Urothelium cell line (cell line): ENCODE data around the gene POMP.

Source experiments
- DNase-seq: peaks from one replicate; pipeline ENCODE4 v3.0.0; 2011; ENCODE audit warnings: low spot score, mixed read lengths
- FAIRE-seq: peaks from 2 replicates; lab custom pipeline; 2011; peaks lifted over from hg19 to GRCh38; lab: Jason Lieb, UNC

Gene POMP, protein sequence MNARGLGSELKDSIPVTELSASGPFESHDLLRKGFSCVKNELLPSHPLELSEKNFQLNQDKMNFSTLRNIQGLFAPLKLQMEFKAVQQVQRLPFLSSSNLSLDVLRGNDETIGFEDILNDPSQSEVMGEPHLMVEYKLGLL

DNA sequence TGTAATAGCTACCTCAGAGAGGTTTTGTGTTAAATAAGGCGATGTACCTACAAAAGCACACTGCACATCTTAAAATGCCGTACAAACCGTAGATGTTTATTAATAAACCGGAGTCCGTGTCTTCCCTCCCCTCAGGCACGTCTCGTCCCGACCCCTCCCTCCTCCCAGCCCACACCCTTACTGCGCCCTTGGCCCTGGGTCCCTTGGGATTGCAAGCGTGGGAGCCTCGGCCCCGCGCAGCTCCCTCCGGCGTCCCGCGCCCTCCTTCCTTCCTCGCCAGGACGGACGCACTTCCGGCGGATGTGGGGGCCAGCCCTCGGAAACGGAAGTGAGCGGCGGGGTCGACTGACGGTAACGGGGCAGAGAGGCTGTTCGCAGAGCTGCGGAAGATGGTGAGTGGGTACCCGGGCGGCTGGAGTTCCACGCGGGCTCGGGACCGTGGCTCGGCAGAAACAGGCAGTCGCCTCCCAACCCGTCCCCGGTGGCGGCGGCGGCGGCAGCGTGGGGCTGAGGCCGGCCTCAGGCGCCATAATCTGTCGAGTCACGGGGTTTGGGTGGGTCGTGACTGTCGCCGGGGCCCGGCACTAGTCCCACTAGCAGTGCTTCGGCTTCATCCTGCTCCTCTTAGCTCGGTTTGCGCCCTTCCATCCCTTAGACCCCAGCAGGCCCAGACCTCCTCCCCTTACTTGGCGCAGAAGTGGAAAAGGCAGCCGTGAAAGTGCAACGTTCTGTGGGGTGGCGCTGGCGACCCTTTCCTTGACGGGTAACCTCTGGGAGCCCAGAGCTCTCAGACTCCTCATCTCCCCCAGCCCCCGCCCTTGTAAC, at the start of gene POMP:
POMP (plus strand) TSS at position 335 of the 825 bp plus-strand sequence; CDS start at position 390, 55 bp downstream.
- FAIRE-seq (peak; percentile 67), DNase-seq (peak; percentile 88)

DNA sequence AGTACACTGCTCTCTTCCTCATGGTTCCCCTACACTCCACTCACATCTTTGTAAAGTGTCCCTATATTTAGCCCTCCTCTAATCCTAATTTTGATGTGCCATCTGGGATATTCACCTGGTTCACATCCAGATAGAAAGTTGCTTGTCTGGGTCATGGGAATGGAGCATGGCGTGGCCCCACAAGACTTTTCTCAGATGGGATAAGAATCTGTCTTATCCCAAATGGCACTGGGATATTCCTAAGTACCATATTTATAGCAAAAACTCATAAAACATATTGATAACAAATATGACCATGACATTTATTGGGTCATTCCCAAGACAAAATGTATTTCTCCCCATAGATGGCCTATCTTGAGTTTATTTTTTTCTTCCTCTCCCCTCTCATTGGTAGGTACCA, 49.5 kb upstream of the POMP start:
- FAIRE-seq (no peak), DNase-seq (no peak)

DNA sequence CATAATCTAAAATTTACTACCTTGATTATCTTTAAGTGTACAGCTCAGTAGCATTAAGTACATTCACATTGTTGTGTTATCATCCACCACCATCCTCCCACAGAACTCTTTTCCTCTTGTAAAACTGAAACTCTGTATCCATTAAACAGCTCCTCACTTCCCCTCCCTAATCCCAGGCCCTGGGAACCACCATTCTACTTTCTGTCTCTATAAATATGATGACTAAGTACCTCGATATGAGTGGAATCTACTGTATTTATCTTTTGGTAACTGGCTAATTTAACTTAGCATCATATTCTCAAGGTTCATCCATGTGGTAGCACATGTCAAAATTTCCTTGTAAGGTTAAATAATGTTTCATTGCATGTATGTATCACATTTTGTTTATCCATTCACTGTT, 49.0 kb upstream of the POMP start:
- FAIRE-seq (no peak), DNase-seq (no peak)

DNA sequence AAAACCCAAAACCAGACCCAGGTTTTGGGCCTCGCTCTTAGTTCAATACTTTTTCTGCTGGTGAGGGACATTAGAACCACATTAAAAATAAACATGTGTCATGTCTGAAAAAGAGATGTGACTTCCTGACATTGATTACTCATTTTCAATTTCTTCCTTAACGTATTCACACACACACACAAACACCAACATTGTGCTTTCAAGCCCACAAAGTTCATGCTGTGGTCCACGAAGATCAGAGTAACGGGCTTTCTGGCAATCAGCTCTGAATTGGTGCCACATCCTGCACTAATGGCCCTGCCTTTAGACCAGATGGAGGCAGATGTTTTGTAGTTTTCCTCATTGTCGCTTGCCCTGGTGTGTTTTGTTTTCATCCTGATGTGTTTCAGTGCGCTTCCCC, 47.9 kb upstream of the POMP start:
- DNase-seq, result no peak
- FAIRE-seq, result no peak

DNA sequence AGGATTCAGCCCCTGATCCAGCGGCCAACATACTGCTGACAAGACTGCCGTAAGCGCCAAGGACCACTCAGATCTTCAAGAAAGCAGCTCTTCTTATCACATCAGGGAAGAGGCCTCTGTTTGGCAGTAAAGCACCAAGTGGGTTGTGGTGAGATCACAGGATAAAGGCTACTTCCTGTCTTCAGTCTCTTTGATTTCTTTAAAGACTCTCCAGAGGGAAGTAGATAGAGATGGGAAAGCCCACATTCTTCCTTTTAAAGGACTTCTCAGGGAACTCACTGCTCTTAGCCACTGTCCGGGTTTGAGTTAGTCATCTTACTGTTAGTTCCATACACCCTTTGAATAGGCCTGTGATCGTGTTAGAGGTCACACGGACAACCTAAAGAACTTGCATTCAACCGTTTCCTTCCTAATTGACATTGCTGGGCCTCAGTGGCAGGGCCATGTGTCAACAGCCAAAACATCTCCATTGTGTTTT, 47.2 kb upstream of the POMP start:
- no peak for FAIRE-seq
- no peak for DNase-seq

DNA sequence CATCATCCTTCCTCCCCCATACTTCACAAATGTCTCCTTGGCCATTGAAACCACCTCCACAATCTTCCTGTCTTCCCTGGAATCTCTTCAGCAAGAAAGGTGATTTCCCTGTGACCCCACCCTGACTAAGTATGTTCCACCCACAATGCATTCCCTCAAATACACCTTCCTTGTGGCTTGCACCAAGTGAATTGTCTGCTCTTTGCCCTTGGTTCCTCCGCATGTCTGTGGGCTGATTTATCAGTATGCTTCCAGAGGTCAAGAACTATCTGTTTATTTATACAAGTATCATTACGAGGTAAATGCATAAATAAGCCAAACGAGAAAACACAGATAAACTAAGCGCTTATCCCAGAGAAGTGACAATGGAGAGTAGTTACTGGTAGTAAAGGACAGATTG, 45.4 kb upstream of the POMP start:
- no peak for FAIRE-seq
- no peak for DNase-seq

DNA sequence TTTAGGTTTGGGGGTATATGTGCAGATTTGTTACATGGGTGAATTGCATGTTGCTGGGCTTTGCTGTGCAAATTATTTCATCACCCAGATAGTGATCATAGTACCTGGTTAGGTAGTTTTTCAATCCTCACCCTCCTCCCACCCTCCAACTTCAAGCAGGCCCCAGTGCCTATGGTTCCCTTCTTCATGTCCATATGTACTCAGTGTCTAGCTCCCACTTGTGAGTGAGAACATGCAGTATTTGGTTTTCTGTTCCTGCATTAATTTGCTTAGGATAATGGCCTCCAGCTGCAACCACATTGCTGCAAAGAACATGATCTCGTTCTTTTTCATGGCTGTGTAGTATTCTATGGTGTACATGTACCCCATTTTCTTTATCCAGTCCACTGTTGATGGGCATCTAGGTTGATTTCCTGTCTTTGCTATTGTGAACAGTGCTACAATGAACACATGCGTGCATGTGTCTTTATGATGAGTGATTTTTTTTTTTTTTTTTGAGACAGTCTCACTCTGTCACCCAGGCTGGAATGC, 42.9 kb upstream of the POMP start:
- no peak for DNase-seq
- no peak for FAIRE-seq

DNA sequence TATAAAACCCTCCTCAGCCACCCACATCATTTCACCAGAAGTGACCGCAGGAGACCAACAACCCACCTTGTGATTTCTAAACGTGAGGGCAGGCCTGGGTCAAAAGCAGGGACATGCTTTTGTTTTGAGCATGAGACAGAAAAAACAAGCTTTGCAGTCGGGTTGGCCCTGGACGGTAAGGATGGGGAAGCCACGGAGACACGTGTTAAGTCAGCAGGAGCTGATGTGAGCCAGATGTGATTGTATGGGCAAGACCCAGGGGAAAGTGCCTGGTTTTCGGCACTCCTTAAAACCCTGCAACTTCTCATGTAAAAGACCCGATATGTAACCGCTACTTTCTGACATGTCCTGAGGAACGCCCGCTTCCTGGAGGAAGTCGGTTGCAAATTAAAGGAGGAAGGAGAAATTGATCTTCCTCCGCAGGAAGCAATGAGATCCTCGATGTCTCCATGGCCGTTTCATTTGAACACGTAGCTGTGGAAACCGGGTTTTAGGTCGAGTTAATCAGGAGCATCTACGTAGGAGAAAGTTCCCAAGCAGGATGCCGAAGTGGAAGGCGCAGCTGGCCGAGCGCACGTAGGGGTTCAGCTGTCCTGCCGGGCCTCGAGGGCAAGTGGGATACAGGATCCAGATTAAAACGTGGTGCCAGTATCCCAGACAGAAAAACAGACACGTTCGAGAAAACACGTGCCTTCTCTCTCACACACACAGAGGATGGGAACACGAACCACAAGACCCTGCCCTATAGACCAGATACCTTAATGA, 40.5 kb upstream of the POMP start:
- DNase-seq (no peak), FAIRE-seq (no peak)

DNA sequence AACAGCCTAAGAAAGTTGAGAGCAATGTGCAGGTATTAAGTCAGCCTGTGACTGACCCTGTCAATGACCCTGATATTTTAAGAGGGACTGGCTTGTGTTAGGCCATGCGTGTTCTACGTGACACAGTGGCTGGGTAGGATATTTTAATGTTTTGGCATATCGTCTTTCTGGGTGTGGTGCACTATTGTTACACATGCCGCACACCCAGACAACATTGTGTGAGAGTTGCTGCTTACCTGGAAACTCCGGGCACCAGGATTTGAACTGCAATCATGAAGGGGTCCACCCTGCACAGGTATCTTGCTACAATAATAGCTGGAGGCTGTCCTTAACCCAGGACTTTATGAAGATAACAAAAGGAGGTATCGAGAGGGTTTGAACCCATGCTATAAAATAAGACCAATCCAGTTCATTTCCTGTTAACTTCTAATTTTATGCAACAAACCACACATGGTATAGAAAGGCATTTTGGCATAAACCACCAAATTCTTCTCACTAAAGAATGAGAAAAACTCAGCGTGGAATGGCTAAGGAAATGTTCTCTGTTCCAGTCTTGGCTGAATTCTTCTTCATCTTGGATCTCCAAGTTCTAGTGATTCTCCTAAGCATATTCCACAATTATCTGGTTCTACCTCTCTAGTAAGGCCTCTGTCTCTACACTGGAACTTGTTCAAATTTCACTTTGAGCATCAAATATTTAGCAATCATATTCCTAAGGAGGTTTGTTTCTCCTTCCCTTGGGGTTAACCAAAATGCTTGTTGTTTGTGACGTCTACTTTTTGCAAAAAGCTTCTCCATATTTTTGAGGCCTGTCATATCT, 38.7 kb upstream of the POMP start:
- FAIRE-seq, result no peak
- DNase-seq, result no peak

DNA sequence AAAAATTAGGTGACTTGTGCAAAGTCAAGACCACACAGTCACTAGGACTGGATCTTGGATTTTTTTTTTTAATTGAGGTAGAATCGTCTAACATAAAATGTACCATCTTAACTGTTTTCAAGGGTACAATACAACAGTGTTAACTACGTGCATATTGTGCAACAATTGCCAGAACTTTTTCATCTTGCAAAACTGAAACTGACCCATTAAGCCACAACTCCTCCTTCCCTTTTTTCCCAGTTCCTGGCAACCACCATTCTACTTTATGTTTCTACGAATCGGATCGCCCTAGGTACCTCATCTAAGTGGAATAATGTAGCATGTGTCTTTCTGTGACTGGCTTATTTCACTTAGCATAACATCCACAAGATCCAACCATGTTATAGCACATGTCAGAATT, 37.5 kb upstream of the POMP start:
- DNase-seq, result no peak
- no peak for FAIRE-seq

DNA sequence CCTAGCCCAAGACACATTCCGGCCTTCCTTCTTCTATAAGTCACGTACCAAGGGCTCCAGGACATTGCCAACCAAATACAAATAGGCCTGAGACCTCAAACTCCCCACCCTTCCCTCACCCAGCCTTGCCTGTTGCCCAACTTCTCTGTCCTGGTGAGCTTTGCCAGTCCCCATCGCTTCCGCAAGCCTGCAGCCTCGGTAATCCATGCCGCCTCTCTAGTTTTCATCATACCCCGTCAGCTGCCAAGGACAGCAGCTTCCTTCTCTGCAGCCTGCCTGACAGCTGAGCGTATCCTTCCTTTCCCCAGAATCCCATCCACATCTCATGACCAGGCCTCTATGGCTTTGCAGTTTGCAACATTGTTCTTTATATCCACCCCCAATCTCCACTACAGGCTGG, 36.6 kb upstream of the POMP start:
- DNase-seq, result no peak
- FAIRE-seq, result no peak

DNA sequence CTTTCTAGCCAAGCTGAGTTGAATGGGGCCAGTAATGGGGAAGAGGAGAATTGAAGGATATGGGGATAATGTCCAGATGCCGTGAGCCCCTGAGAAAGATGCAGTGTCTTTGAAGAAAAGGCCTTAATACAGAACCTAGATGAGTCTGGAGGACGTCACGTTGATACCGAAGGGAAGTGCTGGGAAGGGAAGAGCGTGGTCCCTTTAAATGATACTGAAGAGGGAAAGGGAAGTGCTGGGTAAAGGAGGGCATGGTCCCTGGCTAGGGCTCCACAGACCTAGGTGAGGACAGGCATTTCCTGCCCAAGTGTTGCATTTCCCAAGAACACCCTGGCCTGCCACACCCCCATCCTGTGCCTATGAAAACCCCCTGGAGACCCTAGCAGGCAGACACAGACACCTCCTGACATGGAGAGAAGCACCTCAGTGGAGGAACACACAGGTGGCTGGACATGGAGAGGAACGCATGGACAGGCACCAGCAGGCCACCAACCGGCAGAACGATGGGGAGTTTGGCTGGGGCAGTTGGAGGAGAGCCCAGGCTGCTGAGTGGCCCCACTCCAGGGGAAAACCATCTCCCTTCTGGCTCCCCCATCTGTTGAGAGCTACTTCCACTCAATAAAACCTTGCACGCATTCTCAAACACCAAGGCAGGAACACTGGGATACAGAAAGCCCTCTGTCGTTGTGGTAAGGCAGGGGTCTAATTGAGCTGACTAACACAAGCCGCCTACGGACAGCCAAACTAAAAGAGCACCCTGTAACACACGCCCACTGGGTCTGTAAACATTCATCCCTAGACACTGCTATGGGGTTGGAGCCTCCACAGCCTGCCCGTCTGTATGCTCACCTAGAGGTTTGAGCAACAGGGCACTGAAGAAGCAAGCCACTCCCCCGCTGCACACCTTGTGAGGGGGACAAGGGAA, 34.9 kb upstream of the POMP start:
- FAIRE-seq, result no peak

DNA sequence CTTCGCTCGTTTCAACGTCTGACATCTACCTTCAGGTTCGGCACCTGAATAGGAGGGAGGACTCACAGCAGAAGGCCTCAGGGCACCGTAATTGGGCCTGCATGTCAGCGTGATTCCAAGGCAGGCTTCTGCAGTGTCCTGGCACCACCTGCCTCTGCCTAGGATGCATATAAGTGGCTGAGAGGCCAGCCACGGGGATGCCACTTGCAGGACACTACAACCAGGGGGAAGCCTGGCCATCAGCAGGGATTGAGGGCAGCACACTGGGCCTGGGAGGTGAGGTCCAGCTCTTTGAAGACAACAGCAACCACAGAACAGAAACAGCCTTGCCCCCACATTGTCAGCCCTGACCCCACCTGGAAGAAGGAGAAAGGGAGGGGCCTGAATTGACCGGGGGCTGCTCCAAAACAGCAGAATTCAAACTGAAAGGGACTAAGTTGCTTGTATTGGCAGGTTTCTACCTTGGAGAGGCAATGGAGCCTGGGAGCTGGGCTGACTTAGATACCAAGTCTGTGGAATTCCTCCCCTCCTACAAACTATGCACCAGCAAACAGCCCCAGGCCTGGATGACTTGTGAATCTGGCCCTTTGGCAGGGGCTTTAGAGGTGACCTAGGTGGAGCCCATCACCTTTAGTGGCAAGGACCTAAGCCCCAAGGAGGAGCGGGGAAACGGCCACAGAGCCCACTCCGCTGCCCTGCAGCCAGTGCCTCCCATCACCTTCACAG, 34.1 kb upstream of the POMP start:
- FAIRE-seq, result no peak
- no peak for DNase-seq

More for the DNA sequence above, 34.9 kb upstream of the POMP start:
- DNase-seq, result no peak

DNA sequence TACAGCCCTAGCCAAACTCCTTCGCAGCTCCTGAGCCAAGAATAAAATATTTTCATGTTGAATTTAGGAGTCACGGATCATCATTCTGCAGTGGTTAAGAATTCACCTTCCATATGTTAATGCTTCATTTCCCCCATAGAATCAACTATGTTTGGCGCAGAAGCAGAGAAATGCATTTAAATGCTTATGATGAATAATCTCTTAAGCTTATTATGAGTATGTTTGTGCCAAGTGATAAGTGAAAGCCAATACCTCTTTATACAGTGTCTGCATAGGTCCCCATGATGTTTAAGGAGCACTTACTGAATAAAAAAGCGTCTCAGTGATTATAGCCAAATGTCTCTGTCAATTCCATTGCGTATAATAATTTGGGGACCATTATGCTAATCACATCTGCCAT, 32.7 kb upstream of the POMP start:
- DNase-seq (no peak), FAIRE-seq (no peak)

DNA sequence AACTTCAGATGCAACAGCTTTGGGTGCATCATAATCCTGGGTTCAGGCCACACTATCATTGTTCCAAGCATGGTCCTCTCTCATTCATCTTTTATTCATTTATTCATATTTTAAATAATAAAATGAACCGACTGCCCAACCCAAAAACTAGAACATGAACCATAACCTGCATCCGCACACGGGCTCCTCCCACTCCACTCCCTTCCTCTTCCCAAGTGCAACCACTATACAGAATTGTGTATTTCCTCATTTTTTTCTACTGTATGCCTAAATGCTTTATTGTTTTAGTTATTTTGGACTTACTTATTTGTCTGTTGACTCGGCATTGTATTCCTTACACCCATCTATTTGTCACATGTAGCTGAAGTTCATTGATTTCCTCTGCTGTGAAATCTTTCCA, 30.7 kb upstream of the POMP start:
- FAIRE-seq, result no peak

DNA sequence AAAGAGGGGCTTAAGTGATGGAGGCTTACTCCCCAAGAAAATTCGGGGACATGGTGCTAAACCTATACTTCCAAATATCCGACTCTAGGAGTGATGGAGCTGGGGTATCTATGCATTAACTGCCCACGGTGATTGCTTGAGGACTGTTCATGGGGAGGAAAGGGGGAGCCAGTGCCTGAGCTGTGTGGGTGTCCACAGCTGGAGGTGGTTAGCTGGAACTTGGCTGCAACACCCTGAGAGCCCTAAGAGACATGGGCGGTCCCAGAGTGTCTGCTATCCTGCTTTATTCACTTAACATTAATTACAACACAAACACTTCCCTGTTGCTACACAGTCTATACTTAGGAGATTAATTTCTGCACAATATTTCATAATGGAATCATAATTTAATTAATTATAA, 28.1 kb upstream of the POMP start:
- DNase-seq (no peak), FAIRE-seq (no peak)

More for the DNA sequence above, 30.7 kb upstream of the POMP start:
- no peak for DNase-seq

DNA sequence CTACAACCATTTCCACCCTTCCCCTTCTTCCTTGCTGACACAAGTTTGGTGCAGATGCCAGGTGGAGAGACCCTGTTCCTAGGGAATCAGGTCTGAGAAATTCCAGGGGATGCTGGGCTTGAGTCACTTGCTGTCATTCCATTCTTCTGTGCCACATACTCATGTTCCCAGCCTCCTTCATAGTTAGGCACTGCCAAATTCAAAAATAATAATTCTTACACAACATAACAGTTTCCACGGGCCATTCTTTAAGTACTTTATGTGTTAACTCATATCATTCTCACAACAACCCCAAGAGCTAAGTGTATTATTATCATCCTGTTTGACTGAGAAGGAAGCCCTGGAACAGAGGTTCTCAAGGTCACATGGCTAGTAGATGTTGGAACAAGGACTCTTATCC, 27.1 kb upstream of the POMP start:
- no peak for DNase-seq
- no peak for FAIRE-seq

DNA sequence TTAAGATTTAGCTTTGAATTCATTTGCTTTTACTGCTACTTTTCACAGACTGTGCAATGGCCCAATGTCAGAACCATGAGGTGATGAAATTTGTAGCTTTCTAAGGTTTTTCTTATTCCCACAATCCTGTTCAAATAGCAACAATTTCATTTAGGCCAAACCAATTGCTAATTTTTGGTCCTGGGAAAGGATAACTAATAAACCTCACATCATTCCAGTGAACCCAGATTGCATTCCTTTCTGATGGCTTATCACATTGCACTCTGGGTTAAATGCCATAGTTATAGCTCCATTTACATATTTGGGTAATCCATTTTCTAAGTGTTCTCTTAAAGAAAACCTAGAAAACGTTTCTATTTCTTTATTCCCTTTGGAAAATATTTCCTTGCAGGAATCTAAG, 22.9 kb upstream of the POMP start:
- DNase-seq, result no peak
- no peak for FAIRE-seq
